Neural progenitor cell (in vitro differentiated cells): Measurements from ENCODE around the gene L3MBTL3. TPM values are rescaled to one million over a fixed set of nuclear protein-coding genes. Genes with fewer than 3 reads are reported as not detected.

Experiments
- DNase-seq: peaks from one replicate; pipeline ENCODE4 v3.0.0-alpha.2; 2016; ENCODE audit warnings: low spot score
- H2AFZ ChIP-seq: fragments of 200-600 bp; sonication (generic); replicated peaks from 2 replicates; pipeline ENCODE4 v1.6.1; 2016; ENCODE audit warnings: antibody characterized with exemption
- H3F3A ChIP-seq: fragments of 200-600 bp; sonication (generic); 2 replicates; pipeline ENCODE4 v1.6.1; 2016; ENCODE audit warnings: antibody characterized with exemption, low read depth
- H3K27ac ChIP-seq: fragments of 200-600 bp; sonication (generic); 2 replicates; pipeline ENCODE4 v1.5.1; 2016; ENCODE audit warnings: mild to moderate bottlenecking
- H3K27me3 ChIP-seq: fragments of 200-600 bp; sonication (generic); 2 replicates; pipeline ENCODE4 v1.6.1; 2016; ENCODE audit warnings: mild to moderate bottlenecking, moderate library complexity
- H3K36me3 ChIP-seq: fragments of 200-600 bp; sonication (generic); 2 replicates; pipeline ENCODE4 v1.5.1; 2016
- H3K4me1 ChIP-seq: fragments of 200-600 bp; sonication (generic); 2 replicates; pipeline ENCODE4 v1.6.1; 2016; ENCODE audit warnings: mixed run types
- H3K4me2 ChIP-seq: fragments of 200-600 bp; sonication (generic); 2 replicates; pipeline ENCODE4 v1.6.1; 2016
- H3K4me3 ChIP-seq: fragments of 200-600 bp; sonication (generic); 2 replicates; pipeline ENCODE4 v1.5.1; 2016
- H3K79me2 ChIP-seq: fragments of 200-600 bp; sonication (generic); 2 replicates; pipeline ENCODE4 v1.6.1; 2016; ENCODE audit warnings: low read depth
- H3K9ac ChIP-seq: fragments of 200-600 bp; sonication (generic); 2 replicates; pipeline ENCODE4 v1.6.1; 2016
- H3K9me3 ChIP-seq: fragments of 200-600 bp; sonication (generic); 2 replicates; pipeline ENCODE4 v1.5.1; 2016; ENCODE audit warnings: low read depth
- H4K20me1 ChIP-seq: fragments of 200-600 bp; sonication (generic); 2 replicates; pipeline ENCODE4 v1.6.1; 2016; ENCODE audit warnings: low read depth
- H3K27ac Mint-ChIP-seq: 3 replicates; pipeline ENCODE4 v1.8.0; 2021; ENCODE audit warnings: mixed read lengths
- H3K27me3 Mint-ChIP-seq: 2 replicates; pipeline ENCODE4 v1.8.0; 2022; ENCODE audit warnings: low read depth, mild to moderate bottlenecking, inconsistent platforms, moderate library complexity, mixed read lengths; ENCODE audit not compliant: insufficient read depth
- H3K36me3 Mint-ChIP-seq: 3 replicates; pipeline ENCODE4 v1.8.0; 2021; ENCODE audit warnings: mixed read lengths
- H3K4me1 Mint-ChIP-seq: 3 replicates; pipeline ENCODE4 v1.8.0; 2021; ENCODE audit warnings: mixed read lengths
- H3K4me3 Mint-ChIP-seq: 3 replicates; pipeline ENCODE4 v1.8.0; 2021; ENCODE audit warnings: mild to moderate bottlenecking, moderate library complexity, mixed read lengths
- H3K9me3 Mint-ChIP-seq: 3 replicates; pipeline ENCODE4 v1.8.0; 2020; ENCODE audit warnings: mixed read lengths
- EZH2 ChIP-seq: fragments of 200-600 bp; sonication (generic); IDR thresholded peaks from 2 replicates; pipeline ENCODE4 v1.6.1; 2017; ENCODE audit warnings: antibody characterized with exemption, mild to moderate bottlenecking, moderate library complexity
- EZH2phosphoT487 ChIP-seq: fragments of 200-600 bp; sonication (generic); IDR thresholded peaks from 2 replicates; pipeline ENCODE4 v1.6.1; 2017; ENCODE audit warnings: antibody characterized with exemption
- total RNA-seq: library from RNA; depleted of rRNA; stranded (reverse); fragments of >200 nt; gene quantifications from 2 replicates; pipeline ENCODE4 v1.2.3, GENCODE V29; 2015; ENCODE audit warnings: low replicate concordance
- TF ChIP-seq, protein P1 (sequence below): fragments of 200-600 bp; sonication (generic); IDR thresholded peaks from 2 replicates; pipeline ENCODE4 v1.5.1; 2017; ENCODE audit warnings: antibody characterized with exemption, mild to moderate bottlenecking

The L3MBTL3 gene
- total RNA-seq, 1 donor from 2014 or later, result 22.2 TPM

DNA sequence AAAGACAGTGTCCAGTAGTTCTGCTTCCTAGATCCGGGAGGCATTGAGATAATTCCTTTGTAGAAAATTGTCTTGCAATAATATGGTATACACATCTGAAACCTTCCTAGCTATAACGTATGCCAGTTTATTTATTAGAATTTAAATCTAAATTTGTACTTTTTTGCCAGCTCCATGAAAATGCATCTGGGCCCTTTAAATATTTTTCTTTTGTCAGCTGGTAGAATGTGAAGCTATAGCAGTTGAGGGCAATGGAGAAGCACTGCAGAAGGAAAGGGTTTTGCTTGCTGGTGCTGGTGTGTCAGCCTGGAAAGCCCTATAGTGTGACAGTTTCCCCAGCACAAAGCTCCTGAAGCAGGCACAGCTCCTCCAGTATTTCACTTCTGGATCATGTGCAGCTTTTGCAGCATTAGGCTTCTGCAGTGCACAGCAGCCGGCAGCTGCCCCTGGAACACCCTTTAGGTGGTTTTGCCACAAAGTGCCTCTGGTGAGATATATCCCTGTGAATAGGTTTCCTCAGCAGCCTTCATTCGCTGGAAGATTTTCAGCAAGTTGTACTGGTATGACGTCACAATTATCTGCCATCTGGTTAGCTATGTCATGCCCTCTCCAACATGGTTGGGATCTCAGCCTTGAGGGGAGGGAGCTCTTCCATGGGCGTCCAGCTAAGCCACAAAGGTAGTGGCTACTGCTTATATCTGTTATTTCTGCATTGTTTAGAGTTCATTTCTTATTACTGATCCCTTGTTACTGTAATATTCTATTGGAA lies 40.0 kb upstream of the L3MBTL3 start:
- Mint-ChIP-seq H3K4me3 (no peak overlapping the region), H3K27ac (no peak overlapping the region), H3K4me1 (no peaks in the 10 kb centered on the region), H3K27me3 (no peaks in the 10 kb centered on the region), H3K36me3 (no peaks in the 10 kb centered on the region), H3K9me3 (peaks cover 14% of the 10 kb centered on the region)
- Histone ChIP-seq H3K9me3 (no peaks in the 10 kb centered on the region), H3K4me1 (no peaks in the 10 kb centered on the region), H3F3A (no peaks in the 10 kb centered on the region), H3K4me3 (no peak overlapping the region), H3K79me2 (no peaks in the 10 kb centered on the region), H3K36me3 (no peaks in the 10 kb centered on the region), H4K20me1 (no peaks in the 10 kb centered on the region), H2AFZ (no peak overlapping the region), H3K27ac (no peak overlapping the region), H3K9ac (no peak overlapping the region), H3K27me3 (no peaks in the 10 kb centered on the region), H3K4me2 (no peak overlapping the region)
- TF ChIP-seq EZH2, result no peak
- DNase-seq, result no peak

DNA sequence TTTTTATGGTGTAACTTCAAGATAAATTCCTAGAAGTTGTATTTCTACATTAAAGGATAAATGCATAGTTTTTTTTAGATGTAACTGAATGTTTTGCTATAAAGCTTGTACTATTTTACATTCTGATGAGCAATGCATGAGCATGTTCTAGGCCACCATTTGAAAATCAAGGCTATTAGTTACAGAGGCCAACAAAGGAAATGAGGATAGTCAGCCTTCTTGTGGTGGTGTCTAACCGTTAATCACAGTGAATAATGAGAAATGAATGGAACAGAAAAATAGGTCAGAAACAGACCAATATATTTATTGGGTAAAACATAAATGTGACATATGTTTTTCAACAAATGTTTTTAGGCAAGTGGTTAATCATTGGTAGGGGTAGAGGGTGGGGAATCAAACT lies 37.6 kb upstream of the L3MBTL3 start:
- Histone ChIP-seq H3F3A (no peaks in the 10 kb centered on the region), H3K9me3 (no peaks in the 10 kb centered on the region), H3K9ac (no peak overlapping the region), H3K4me1 (no peaks in the 10 kb centered on the region), H3K36me3 (no peaks in the 10 kb centered on the region), H3K27me3 (no peaks in the 10 kb centered on the region), H3K4me3 (no peak overlapping the region), H3K4me2 (no peak overlapping the region), H2AFZ (no peak overlapping the region), H3K27ac (no peak overlapping the region), H4K20me1 (no peaks in the 10 kb centered on the region), H3K79me2 (no peaks in the 10 kb centered on the region)
- Mint-ChIP-seq H3K4me3 (no peak overlapping the region), H3K27ac (no peak overlapping the region), H3K27me3 (no peaks in the 10 kb centered on the region), H3K36me3 (no peaks in the 10 kb centered on the region), H3K9me3 (peaks cover 14% of the 10 kb centered on the region), H3K4me1 (no peaks in the 10 kb centered on the region)
- no peak for DNase-seq
- TF ChIP-seq, protein P1, sequence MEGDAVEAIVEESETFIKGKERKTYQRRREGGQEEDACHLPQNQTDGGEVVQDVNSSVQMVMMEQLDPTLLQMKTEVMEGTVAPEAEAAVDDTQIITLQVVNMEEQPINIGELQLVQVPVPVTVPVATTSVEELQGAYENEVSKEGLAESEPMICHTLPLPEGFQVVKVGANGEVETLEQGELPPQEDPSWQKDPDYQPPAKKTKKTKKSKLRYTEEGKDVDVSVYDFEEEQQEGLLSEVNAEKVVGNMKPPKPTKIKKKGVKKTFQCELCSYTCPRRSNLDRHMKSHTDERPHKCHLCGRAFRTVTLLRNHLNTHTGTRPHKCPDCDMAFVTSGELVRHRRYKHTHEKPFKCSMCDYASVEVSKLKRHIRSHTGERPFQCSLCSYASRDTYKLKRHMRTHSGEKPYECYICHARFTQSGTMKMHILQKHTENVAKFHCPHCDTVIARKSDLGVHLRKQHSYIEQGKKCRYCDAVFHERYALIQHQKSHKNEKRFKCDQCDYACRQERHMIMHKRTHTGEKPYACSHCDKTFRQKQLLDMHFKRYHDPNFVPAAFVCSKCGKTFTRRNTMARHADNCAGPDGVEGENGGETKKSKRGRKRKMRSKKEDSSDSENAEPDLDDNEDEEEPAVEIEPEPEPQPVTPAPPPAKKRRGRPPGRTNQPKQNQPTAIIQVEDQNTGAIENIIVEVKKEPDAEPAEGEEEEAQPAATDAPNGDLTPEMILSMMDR, result no peak
- TF ChIP-seq EZH2, result no peak
- TF ChIP-seq EZH2phosphoT487, result no peak

DNA sequence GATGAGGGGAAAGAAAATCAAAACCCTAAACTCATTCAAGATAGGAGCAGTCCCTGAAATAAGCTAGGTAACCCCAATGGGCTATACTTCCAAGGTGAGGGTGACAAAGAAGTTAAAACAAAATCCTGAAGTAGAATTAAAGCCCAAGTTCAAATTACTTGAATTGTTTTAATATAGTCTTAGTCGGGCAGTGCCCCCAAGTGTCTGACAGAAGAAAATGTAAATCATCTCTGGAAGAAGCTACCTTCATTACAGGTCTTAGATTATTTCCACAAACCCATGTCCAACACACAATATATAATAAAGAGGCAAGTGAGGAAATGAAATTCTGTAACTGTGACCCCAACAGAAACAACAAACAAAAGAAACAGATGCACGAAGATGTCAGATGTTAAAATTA lies 36.8 kb upstream of the L3MBTL3 start:
- Histone ChIP-seq H3K9ac (no peak overlapping the region), H3K27ac (no peak overlapping the region), H3F3A (no peaks in the 10 kb centered on the region), H2AFZ (no peak overlapping the region), H3K4me2 (no peak overlapping the region), H3K36me3 (no peaks in the 10 kb centered on the region), H3K79me2 (no peaks in the 10 kb centered on the region), H4K20me1 (no peaks in the 10 kb centered on the region), H3K27me3 (no peaks in the 10 kb centered on the region), H3K4me1 (no peaks in the 10 kb centered on the region), H3K4me3 (no peak overlapping the region), H3K9me3 (no peaks in the 10 kb centered on the region)
- Mint-ChIP-seq H3K4me1 (no peaks in the 10 kb centered on the region), H3K9me3 (peaks cover 14% of the 10 kb centered on the region), H3K27me3 (no peaks in the 10 kb centered on the region), H3K36me3 (no peaks in the 10 kb centered on the region), H3K4me3 (no peak overlapping the region), H3K27ac (no peak overlapping the region)
- TF ChIP-seq, protein P1, result peak; percentile 13
- no peak for TF ChIP-seq EZH2phosphoT487
- no peak for DNase-seq

DNA sequence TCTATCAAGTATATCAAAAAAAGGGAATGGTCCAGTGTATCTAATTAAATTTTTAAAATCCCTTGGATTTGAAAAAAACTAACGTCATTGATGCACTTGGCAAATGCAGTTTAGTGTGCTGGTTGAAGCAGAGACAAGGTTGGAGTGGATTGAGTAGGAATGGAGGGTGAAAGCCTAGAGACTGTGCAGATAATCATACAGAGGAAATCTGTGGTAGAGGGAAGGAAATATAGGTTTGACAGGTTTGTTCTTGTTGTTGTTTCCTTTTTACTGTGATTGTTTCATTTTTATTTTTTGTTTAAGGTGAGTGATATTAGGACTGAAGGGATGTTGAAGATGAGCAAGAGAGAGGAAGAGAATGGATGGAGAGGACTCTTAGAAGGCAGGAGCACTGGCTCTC lies 29.0 kb upstream of the L3MBTL3 start:
- H3K9ac ChIP-seq, result no peak overlapping the region
- H3K27ac Mint-ChIP-seq, result no peak overlapping the region
- TF ChIP-seq EZH2 (no peak), EZH2phosphoT487 (no peak)
- TF ChIP-seq, protein P1, result no peak
- no peaks in the 10 kb centered on the region for H3K36me3 ChIP-seq
- no peaks in the 10 kb centered on the region for H3K36me3 Mint-ChIP-seq
- peaks cover 12% of the 10 kb centered on the region for H3K4me1 ChIP-seq
- H3K4me3 ChIP-seq, result no peak overlapping the region
- H2AFZ ChIP-seq, result no peak overlapping the region
- H3K4me2 ChIP-seq, result no peak overlapping the region
- H3K79me2 ChIP-seq, result no peaks in the 10 kb centered on the region
- peaks cover 7% of the 10 kb centered on the region for H3K4me1 Mint-ChIP-seq
- no peaks in the 10 kb centered on the region for H4K20me1 ChIP-seq
- H3K27me3 Mint-ChIP-seq, result no peaks in the 10 kb centered on the region
- H3K27me3 ChIP-seq, result no peaks in the 10 kb centered on the region
- H3K9me3 ChIP-seq, result no peaks in the 10 kb centered on the region
- no peaks in the 10 kb centered on the region for H3K9me3 Mint-ChIP-seq
- no peak for DNase-seq
- no peak overlapping the region for H3K4me3 Mint-ChIP-seq
- H3K27ac ChIP-seq, result no peak overlapping the region
- H3F3A ChIP-seq, result peaks cover 5% of the 10 kb centered on the region
